Measurements from ENCODE around the gene NOL3. TPM values are rescaled to one million over a fixed set of nuclear protein-coding genes. Genes with fewer than 3 reads are reported as not detected.

Gene NOL3
- total and polyA plus RNA-seq, 2 of the 4 experiments (the other 2 are of a cell fraction) = 6.1 to 17.2 TPM

- H3K36me3 ChIP-seq (ENCODE audit: control insufficient read depth, insufficient read depth, low read length) = no peaks in the 10 kb centered on the region; the same call in 1 of the 2 replicates
- peak overlapping the region; percentile 11; the same call in 1 of the 2 replicates for H3K9ac ChIP-seq (ENCODE audit: low read depth, low read length)
- H3K56ac ChIP-seq (ENCODE audit: extremely low read depth, insufficient read depth, low read length) = peak overlapping the region; percentile 5; the same call in 1 of the 2 replicates
- no TSS peak for BruUV-seq (replicated peaks)
- DNase-seq (no peak), ATAC-seq (ENCODE audit: low read depth) (no peak)
- peak overlapping the region; percentile 97 for H2AFZ ChIP-seq (replicated peaks; ENCODE audit: low read length, poor library complexity)
- ChIA-PET CTCF (no interaction called here), POLR2A (ENCODE audit: unreplicated experiment) (no interaction called here)
- H3K79me1 ChIP-seq (ENCODE audit: low read depth in 1 of 2, low read length in 2 of 2) = peaks cover 19 to 35% of the 10 kb centered on the region in 2 experiments
- peak overlapping the region; percentile 2 for H2BK5ac ChIP-seq (ENCODE audit: low read depth, low read length, poor library complexity, severe bottlenecking)
- H2AK5ac ChIP-seq (ENCODE audit: low read depth, low read length) = peak overlapping the region; percentile 11; the same call in 1 of the 2 replicates
- no peak for TF ChIP-seq FOS (IDR thresholded peaks at IDR 0.05; ENCODE audit: low read depth, low read length)
- no peak for TF ChIP-seq CHD1 (IDR thresholded peaks at IDR 0.05; ENCODE audit: low read depth, low read length)
- no peak for TF ChIP-seq CTCF (conservative IDR thresholded peaks at IDR 0.05; ENCODE audit: low read depth, low read length)
- no peak for TF ChIP-seq RCOR1 (IDR thresholded peaks at IDR 0.05; ENCODE audit: insufficient replicate concordance, low read length)
- no peak for TF ChIP-seq NFE2L2 (IDR thresholded peaks at IDR 0.05; ENCODE audit: low read depth, low read length)
- TF ChIP-seq RAD21 (IDR thresholded peaks at IDR 0.05; ENCODE audit: low read length) = no peak
- TF ChIP-seq POLR2A (IDR thresholded peaks at IDR 0.05; ENCODE audit: low read depth, low read length) = no peak
- peaks cover 13% of the 10 kb centered on the region for H3K9me1 ChIP-seq (ENCODE audit: insufficient read depth, low read length)
- H3K27ac ChIP-seq (ENCODE audit: insufficient read depth, low read length) = peak overlapping the region; percentile 7; the same call in 1 of the 2 replicates
- peak overlapping the region; percentile 62 for H3K4me3 ChIP-seq (ENCODE audit: insufficient read depth, low read depth, low read length)
- no peak overlapping the region for H4K5ac ChIP-seq (ENCODE audit: low read depth, low read length)
- H2BK15ac ChIP-seq (ENCODE audit: low read depth, low read length) = peak overlapping the region; percentile 3; the same call in 1 of the 3 replicates
- peaks cover 13% of the 10 kb centered on the region for H3K4me1 ChIP-seq (ENCODE audit: control insufficient read depth, insufficient read depth, low read length)
- no peak overlapping the region for H2BK20ac ChIP-seq (ENCODE audit: low read depth, low read length)
- no peak overlapping the region for H3K18ac ChIP-seq (ENCODE audit: low read depth, low read length)
- in situ Hi-C loops (cut with MboI; ENCODE audit: low sequenced_read_pairs) (no loop called here), dilution Hi-C loops (cut with HindIII; ENCODE audit: low sequenced_read_pairs, unreplicated experiment) (no loop called here), intact Hi-C loops (cut with micrococcal nuclease) (loop anchor here (10.0 kb wide), 1 partner anchor 168 kb away; no protein-coding TSS in a partner anchor)
- H3K4me2 ChIP-seq (ENCODE audit: low read depth, low read length) = peak overlapping the region; percentile 63
- H3K23ac ChIP-seq (ENCODE audit: low read depth, low read length) = peak overlapping the region; percentile 66; the same call in 1 of the 2 replicates
- peak overlapping the region; percentile 28 for H2BK120ac ChIP-seq (ENCODE audit: low read depth, low read length)
- peak overlapping the region; percentile 88 for H3K14ac ChIP-seq (replicated peaks; ENCODE audit: low read depth, low read length)
- peak overlapping the region; percentile 46; the same call in 1 of the 2 replicates for H4K91ac ChIP-seq (ENCODE audit: insufficient read depth, low read depth, low read length)
- H4K8ac ChIP-seq (ENCODE audit: low read depth in 2 of 2, low read length in 2 of 2) = peak overlapping the region; percentile 36 to 78
- peaks cover 24% of the 10 kb centered on the region for H4K20me1 ChIP-seq (ENCODE audit: insufficient read depth, low read length)
- WGBS, 2 experiments (ENCODE audit: extremely low coverage in 2 of 2, insufficient read length in 1 of 2) = 0% methylated on average over 2 of the region's 11 CpGs; no CpG with 5 or more reads in 1 of the 2 experiments
- H3K4ac ChIP-seq (ENCODE audit: low read depth, low read length) = peak overlapping the region; percentile 72
- no peaks in the 10 kb centered on the region for H3K9me3 ChIP-seq (ENCODE audit: control insufficient read depth, insufficient read depth, low read length)
- no peaks in the 10 kb centered on the region for H3K27me3 ChIP-seq (ENCODE audit: control insufficient read depth, insufficient read depth, low read length)
- H2AK9ac ChIP-seq (replicated peaks; ENCODE audit: low read depth, low read length, poor library complexity) = peak overlapping the region; percentile 68
These were observed 12.9 kb downstream of the NOL3 start for GRCh38 chr16:67183284-67183626.
